Endothelial cell (in vitro differentiated cells): Measurements from ENCODE around the gene EFNB1. TPM values are rescaled to one million over a fixed set of nuclear protein-coding genes. Genes with fewer than 3 reads are reported as not detected.

Source experiments
- DNase-seq: peaks from one replicate; pipeline ENCODE4 v3.0.0; 2021; ENCODE audit warnings: low spot score
- H3K27ac Mint-ChIP-seq: one replicate; pipeline ENCODE4 v1.8.0; 2021; ENCODE audit warnings: mixed read lengths, inconsistent platforms; ENCODE audit not compliant: unreplicated experiment
- H3K27me3 Mint-ChIP-seq: one replicate; pipeline ENCODE4 v1.8.0; 2021; ENCODE audit warnings: mild to moderate bottlenecking, moderate library complexity, mixed read lengths, inconsistent platforms; ENCODE audit not compliant: unreplicated experiment
- H3K36me3 Mint-ChIP-seq: one replicate; pipeline ENCODE4 v1.8.0; 2021; ENCODE audit warnings: mild to moderate bottlenecking, low read depth, mixed read lengths, inconsistent platforms; ENCODE audit not compliant: unreplicated experiment
- H3K4me1 Mint-ChIP-seq: one replicate; pipeline ENCODE4 v1.8.0; 2021; ENCODE audit warnings: mild to moderate bottlenecking, mixed read lengths, inconsistent platforms; ENCODE audit not compliant: unreplicated experiment
- H3K4me3 Mint-ChIP-seq: one replicate; pipeline ENCODE4 v1.8.0; 2021; ENCODE audit warnings: mild to moderate bottlenecking, mixed read lengths, inconsistent platforms; ENCODE audit not compliant: unreplicated experiment
- H3K9me3 Mint-ChIP-seq: one replicate; pipeline ENCODE4 v1.8.0; 2021; ENCODE audit warnings: mixed read lengths, inconsistent platforms; ENCODE audit not compliant: unreplicated experiment
- CTCF ChIP-seq: fragments of 200-600 bp; sonication (generic); IDR thresholded peaks from one replicate; pipeline ENCODE4 v1.5.0; 2021; ENCODE audit warnings: antibody characterized with exemption; ENCODE audit not compliant: unreplicated experiment
- total RNA-seq: library from RNA; stranded (reverse); fragmentation: NEBNext Ultra II Directional; extraction: Animal tissue kit (Norgen Biotek cat#: 25700); gene quantifications from one replicate; pipeline ENCODE4 v1.2.1, GENCODE V29; 2021; ENCODE audit not compliant: unreplicated experiment

EFNB1 gene
- total RNA-seq, 1 donor from 2014 or later: 7.8 TPM

- peaks cover 4% of the 10 kb centered on the region for H3K36me3 Mint-ChIP-seq
- H3K4me3 Mint-ChIP-seq: no peak overlapping the region
- no peak for DNase-seq
- H3K27ac Mint-ChIP-seq: no peak overlapping the region
- no peaks in the 10 kb centered on the region for H3K27me3 Mint-ChIP-seq
- no peaks in the 10 kb centered on the region for H3K4me1 Mint-ChIP-seq
- no peaks in the 10 kb centered on the region for H3K9me3 Mint-ChIP-seq
- TF ChIP-seq CTCF: no peak
Measured at GRCh38 chrX:68839771-68840170, 10.9 kb downstream of the EFNB1 start.

GRCh38 chrX:68840256-68840655, 11.4 kb downstream of the EFNB1 start:
- no peak for TF ChIP-seq CTCF
- Mint-ChIP-seq H3K27me3 (no peaks in the 10 kb centered on the region), H3K9me3 (no peaks in the 10 kb centered on the region), H3K4me3 (no peak overlapping the region), H3K27ac (no peak overlapping the region), H3K36me3 (peaks cover 4% of the 10 kb centered on the region), H3K4me1 (no peaks in the 10 kb centered on the region)
- DNase-seq: no peak

GRCh38 chrX:68841251-68842049, 12.6 kb downstream of the EFNB1 start:
- no peak for DNase-seq
- H3K9me3 Mint-ChIP-seq: no peaks in the 10 kb centered on the region
- no peak for TF ChIP-seq CTCF
- H3K4me3 Mint-ChIP-seq: no peak overlapping the region
- H3K27me3 Mint-ChIP-seq: no peaks in the 10 kb centered on the region
- no peak overlapping the region for H3K27ac Mint-ChIP-seq
- H3K36me3 Mint-ChIP-seq: peaks cover 4% of the 10 kb centered on the region
- H3K4me1 Mint-ChIP-seq: no peaks in the 10 kb centered on the region

- no peaks in the 10 kb centered on the region for H3K9me3 Mint-ChIP-seq
- no peak for TF ChIP-seq CTCF
Measured at GRCh38 chrX:68842351-68842750, 13.5 kb downstream of the EFNB1 start.

GRCh38 chrX:68842781-68843581, 14.2 kb downstream of the EFNB1 start:
- H3K4me1 Mint-ChIP-seq: no peaks in the 10 kb centered on the region
- H3K9me3 Mint-ChIP-seq: no peaks in the 10 kb centered on the region
- no peak for TF ChIP-seq CTCF
- no peak overlapping the region for H3K4me3 Mint-ChIP-seq
- H3K36me3 Mint-ChIP-seq: peaks cover 4% of the 10 kb centered on the region
- H3K27ac Mint-ChIP-seq: no peak overlapping the region
- peaks cover 3% of the 10 kb centered on the region for H3K27me3 Mint-ChIP-seq
- DNase-seq: no peak

More at GRCh38 chrX:68842351-68842750, 13.5 kb downstream of the EFNB1 start:
- Mint-ChIP-seq H3K4me3 (no peak overlapping the region), H3K27ac (no peak overlapping the region), H3K36me3 (peaks cover 4% of the 10 kb centered on the region), H3K4me1 (no peaks in the 10 kb centered on the region), H3K27me3 (no peaks in the 10 kb centered on the region)
- no peak for DNase-seq
